ENCODE results near the gene TDRD9.

Gene TDRD9

GRCh38 chr14:104075530-104076151, 147.4 kb downstream of the TDRD9 start:
- no peak for DNase-seq (ENCODE audit: low read depth)

GRCh38 chr14:104076743-104077142, 148.5 kb downstream of the TDRD9 start:
- no peak for DNase-seq (ENCODE audit: low read depth)

- DNase-seq (ENCODE audit: low read depth): peak; percentile 62
Observed at GRCh38 chr14:104078031-104078455, 149.8 kb downstream of the TDRD9 start.

GRCh38 chr14:104080376-104081260, 152.4 kb downstream of the TDRD9 start:
- DNase-seq (ENCODE audit: low read depth): no peak

GRCh38 chr14:104081261-104081835, 153.1 kb downstream of the TDRD9 start:
- no peak for DNase-seq (ENCODE audit: low read depth)

- DNase-seq (ENCODE audit: low read depth): no peak
Observed at GRCh38 chr14:104081951-104082464, 153.8 kb downstream of the TDRD9 start.

GRCh38 chr14:104082807-104083206, 154.6 kb downstream of the TDRD9 start:
- DNase-seq (ENCODE audit: low read depth): no peak

GRCh38 chr14:104084251-104085002, 156.2 kb downstream of the TDRD9 start:
- DNase-seq (ENCODE audit: low read depth): no peak

- no peak for DNase-seq (ENCODE audit: low read depth)
Observed at GRCh38 chr14:104085032-104085888, 157.0 kb downstream of the TDRD9 start, which contains the start of gene ASPG. ASPG (plus strand) TSS chr14:104085700; CDS start chr14:104085771, 71 bp downstream.

- DNase-seq (ENCODE audit: low read depth): no peak
Observed at GRCh38 chr14:104085889-104086201, 157.6 kb downstream of the TDRD9 start.

GRCh38 chr14:104086210-104086660, 158.0 kb downstream of the TDRD9 start:
- DNase-seq (ENCODE audit: low read depth): no peak

GRCh38 chr14:104086661-104087461, 158.6 kb downstream of the TDRD9 start:
- no peak for DNase-seq (ENCODE audit: low read depth)

- DNase-seq (ENCODE audit: low read depth): no peak
Observed at GRCh38 chr14:104087505-104087904, 159.2 kb downstream of the TDRD9 start.

- DNase-seq (ENCODE audit: low read depth): no peak
Observed at GRCh38 chr14:104087981-104088850, 160.0 kb downstream of the TDRD9 start.

GRCh38 chr14:104090071-104090748, 162.0 kb downstream of the TDRD9 start:
- DNase-seq (ENCODE audit: low read depth): no peak

GRCh38 chr14:104091061-104091926, 163.0 kb downstream of the TDRD9 start:
- DNase-seq (ENCODE audit: low read depth): no peak

GRCh38 chr14:104091927-104092771, 163.9 kb downstream of the TDRD9 start:
- no peak for DNase-seq (ENCODE audit: low read depth)
